ENCODE measurements around the gene FOSL2. TPM values are rescaled to one million over a fixed set of nuclear protein-coding genes. Genes with fewer than 3 reads are reported as not detected.

The FOSL2 gene
- total RNA-seq, 2 donors from 2014 or later, result 27.5 to 33.9 TPM

DNA sequence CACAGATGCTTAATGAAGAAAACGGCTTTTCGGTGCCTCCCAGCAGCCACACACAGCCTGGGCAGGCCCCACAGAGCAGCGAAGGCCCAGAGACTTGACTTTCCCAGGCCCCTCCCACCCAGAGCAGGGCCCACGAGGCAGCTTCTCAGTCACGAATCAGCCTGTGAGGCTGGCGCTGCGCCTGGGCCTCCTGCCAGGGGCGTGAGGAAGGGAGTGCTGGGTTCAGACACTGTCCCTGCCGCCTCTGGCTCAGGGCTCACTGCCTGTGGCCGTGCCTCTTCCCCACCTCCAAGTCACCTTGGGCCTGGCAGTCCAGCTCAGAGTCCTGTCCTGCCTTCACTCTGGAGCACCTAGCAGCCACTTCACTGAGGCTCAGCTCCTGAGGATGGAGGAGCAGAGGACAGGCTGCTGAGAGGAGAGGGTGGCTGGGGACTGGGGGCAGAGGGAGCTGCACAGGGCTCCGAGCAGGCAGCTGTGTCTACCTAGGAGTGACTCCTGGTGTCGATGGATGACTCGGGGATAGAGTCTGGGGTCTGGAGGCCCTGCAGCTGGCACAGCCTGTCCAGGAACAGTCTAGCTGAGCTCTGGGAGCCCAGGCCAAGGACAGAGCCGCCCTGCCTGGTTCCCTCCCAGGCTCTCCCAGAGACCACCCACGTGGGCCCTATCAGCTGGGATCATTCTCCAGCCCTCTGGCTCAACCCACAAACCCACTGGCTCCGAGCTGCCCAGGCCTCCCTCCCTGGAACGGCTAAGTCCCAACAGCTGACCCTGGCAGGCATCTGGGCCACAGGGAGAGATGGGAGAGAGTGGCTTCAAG, 36.4 kb upstream of the FOSL2 start:
- H3K27ac ChIP-seq, result peak overlapping the region in 1 of 4 donors; percentile 27
- no peaks in the 10 kb centered on the region for H3K27me3 ChIP-seq
- no peaks in the 10 kb centered on the region for H3K36me3 ChIP-seq (replicated peaks in 1 of 2; ENCODE audit: insufficient read depth in 1 of 2, low read depth in 2 of 2)
- DNase-seq (peak; percentile 64 to 83 (median 78)), ATAC-seq (peak; percentile 74)
- H3K9me3 ChIP-seq, result no peaks in the 10 kb centered on the region
- peaks cover 14% of the 10 kb centered on the region for H3K4me1 ChIP-seq
- intact Hi-C loops (cut with DNase I), result no loop called here
- no peak overlapping the region for H3K4me3 ChIP-seq
- 50 to 66% methylated on average over 4 to 17 of the region's 17 CpGs for WGBS, 2 donors
- no peak for TF ChIP-seq POLR2A (IDR thresholded peaks at IDR 0.05)
- TF ChIP-seq, protein P1, sequence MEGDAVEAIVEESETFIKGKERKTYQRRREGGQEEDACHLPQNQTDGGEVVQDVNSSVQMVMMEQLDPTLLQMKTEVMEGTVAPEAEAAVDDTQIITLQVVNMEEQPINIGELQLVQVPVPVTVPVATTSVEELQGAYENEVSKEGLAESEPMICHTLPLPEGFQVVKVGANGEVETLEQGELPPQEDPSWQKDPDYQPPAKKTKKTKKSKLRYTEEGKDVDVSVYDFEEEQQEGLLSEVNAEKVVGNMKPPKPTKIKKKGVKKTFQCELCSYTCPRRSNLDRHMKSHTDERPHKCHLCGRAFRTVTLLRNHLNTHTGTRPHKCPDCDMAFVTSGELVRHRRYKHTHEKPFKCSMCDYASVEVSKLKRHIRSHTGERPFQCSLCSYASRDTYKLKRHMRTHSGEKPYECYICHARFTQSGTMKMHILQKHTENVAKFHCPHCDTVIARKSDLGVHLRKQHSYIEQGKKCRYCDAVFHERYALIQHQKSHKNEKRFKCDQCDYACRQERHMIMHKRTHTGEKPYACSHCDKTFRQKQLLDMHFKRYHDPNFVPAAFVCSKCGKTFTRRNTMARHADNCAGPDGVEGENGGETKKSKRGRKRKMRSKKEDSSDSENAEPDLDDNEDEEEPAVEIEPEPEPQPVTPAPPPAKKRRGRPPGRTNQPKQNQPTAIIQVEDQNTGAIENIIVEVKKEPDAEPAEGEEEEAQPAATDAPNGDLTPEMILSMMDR (IDR thresholded peaks at IDR 0.05), result no peak

DNA sequence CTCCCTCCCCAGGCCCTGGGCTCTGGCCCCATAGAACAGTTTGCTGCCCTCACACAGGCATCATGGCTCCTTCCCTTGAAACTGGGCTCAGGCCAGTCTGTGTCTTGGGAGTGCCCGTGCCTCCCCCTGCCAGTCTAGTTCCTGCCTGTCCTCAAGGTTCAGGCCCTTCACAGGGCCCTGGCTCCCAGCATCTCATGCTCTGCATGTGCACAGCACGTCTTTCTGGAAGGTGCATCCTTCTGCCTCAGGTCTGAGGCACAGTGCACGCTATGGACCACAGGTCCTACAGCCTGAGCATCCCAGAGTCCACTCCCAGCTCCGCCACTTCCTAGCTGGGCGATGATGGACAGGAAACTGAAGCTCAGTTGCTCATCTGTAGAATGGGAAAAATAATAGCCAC, 35.6 kb upstream of the FOSL2 start:
- H3K27me3 ChIP-seq, result no peaks in the 10 kb centered on the region
- intact Hi-C loops (cut with DNase I), result no loop called here
- H3K9me3 ChIP-seq, result no peaks in the 10 kb centered on the region
- no peak overlapping the region for H3K27ac ChIP-seq
- H3K4me1 ChIP-seq, result peaks cover 14% of the 10 kb centered on the region
- TF ChIP-seq, protein P1 (IDR thresholded peaks at IDR 0.05), result no peak
- no peak for TF ChIP-seq POLR2A (IDR thresholded peaks at IDR 0.05)
- no peaks in the 10 kb centered on the region for H3K36me3 ChIP-seq (replicated peaks in 1 of 2; ENCODE audit: insufficient read depth in 1 of 2, low read depth in 2 of 2)
- WGBS, 2 donors, result 96% methylated on average over 5 of the region's 5 CpGs
- ATAC-seq (no peak), DNase-seq (no peak)
- H3K4me3 ChIP-seq, result no peak overlapping the region

DNA sequence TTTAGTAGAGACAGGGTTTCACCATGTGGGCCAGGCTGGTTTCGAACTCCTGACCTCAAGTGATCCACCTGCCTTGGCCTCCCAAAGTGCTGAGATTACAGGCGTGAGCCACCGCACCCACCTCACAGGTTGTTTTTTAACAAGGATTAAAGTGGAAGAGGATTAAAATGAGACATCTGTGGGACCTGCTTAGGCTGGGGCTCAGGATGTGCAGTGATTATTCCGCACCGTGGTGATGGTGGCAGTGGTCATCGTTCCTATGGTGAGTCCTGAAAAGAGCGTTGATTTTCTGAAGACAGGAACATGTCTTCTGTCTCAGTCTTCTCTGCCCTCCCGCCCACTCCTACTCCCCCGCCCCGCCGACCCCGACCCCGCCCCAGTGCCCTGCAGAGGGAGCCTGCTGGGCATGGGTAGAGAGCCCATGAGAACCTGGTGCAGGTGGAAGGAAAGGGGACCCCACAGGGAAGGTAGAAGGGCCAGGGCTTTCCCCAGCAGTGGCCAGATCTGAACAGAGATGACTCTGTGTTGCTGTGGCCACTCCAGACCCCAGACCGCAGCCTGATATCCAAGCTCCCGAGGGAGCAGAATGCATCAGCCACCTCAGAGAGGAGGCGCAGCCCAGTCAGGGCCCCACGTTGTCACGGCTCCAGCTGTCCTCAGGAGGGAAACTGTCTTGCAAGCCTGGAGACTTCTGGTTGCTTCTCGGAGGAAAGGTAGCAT, 34.5 kb upstream of the FOSL2 start:
- H3K4me1 ChIP-seq, result peaks cover 14% of the 10 kb centered on the region
- no peaks in the 10 kb centered on the region for H3K27me3 ChIP-seq
- H3K27ac ChIP-seq, result no peak overlapping the region
- no peak for ATAC-seq
- intact Hi-C loops (cut with DNase I), result no loop called here
- H3K4me3 ChIP-seq, result no peak overlapping the region
- TF ChIP-seq, protein P1 (IDR thresholded peaks at IDR 0.05), result no peak
- no peak for TF ChIP-seq POLR2A (IDR thresholded peaks at IDR 0.05)
- 87 to 90% methylated on average over 12 to 19 of the region's 19 CpGs for WGBS, 2 donors
- no peaks in the 10 kb centered on the region for H3K9me3 ChIP-seq
- DNase-seq, result no peak
- no peaks in the 10 kb centered on the region for H3K36me3 ChIP-seq (replicated peaks in 1 of 2; ENCODE audit: insufficient read depth in 1 of 2, low read depth in 2 of 2)

DNA sequence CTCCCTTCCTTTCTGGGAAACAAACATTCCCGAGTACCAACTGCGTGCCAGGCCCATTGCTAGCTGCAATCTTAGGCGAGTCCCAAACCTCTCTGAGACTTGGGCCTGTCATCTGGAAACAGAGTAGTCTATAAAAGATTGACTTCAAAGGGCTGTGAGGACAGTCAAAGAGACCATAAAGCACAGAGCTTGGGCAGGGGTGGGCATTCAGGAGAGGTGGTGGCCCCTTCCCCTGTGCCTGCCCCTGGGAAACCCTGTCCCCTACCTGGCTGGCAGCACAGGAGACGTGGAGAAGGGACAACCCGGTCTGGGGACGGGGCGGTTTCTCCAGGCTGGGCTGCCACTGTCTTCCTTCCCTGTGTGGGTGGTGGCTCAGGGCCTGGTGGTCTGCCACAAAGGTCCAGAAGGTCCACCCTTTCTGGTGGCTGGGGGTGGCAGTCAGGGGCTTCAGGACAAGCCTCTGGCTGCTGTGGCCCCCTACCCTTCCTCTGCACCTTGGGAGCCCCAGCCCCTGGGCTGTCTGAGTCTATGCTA, 33.9 kb upstream of the FOSL2 start:
- DNase-seq (no peak), ATAC-seq (no peak)
- Histone ChIP-seq H3K9me3 (no peaks in the 10 kb centered on the region), H3K27ac (no peak overlapping the region), H3K4me3 (no peak overlapping the region), H3K4me1 (peaks cover 14% of the 10 kb centered on the region), H3K36me3 (replicated peaks in 1 of 2; ENCODE audit: insufficient read depth in 1 of 2, low read depth in 2 of 2) (no peaks in the 10 kb centered on the region), H3K27me3 (no peaks in the 10 kb centered on the region)
- WGBS, 2 donors, result 95 to 100% methylated on average over 1 to 7 of the region's 7 CpGs
- TF ChIP-seq, protein P1 (IDR thresholded peaks at IDR 0.05), result no peak
- no peak for TF ChIP-seq POLR2A (IDR thresholded peaks at IDR 0.05)
- intact Hi-C loops (cut with DNase I), result no loop called here
